ENCODE data around the gene OR2T33.
"Not testable (repeated sequence)": the region's sequence is repeated elsewhere in the genome, so short reads cannot be mapped to it uniquely, and the experiment has no call there.

The OR2T33 gene

DNA sequence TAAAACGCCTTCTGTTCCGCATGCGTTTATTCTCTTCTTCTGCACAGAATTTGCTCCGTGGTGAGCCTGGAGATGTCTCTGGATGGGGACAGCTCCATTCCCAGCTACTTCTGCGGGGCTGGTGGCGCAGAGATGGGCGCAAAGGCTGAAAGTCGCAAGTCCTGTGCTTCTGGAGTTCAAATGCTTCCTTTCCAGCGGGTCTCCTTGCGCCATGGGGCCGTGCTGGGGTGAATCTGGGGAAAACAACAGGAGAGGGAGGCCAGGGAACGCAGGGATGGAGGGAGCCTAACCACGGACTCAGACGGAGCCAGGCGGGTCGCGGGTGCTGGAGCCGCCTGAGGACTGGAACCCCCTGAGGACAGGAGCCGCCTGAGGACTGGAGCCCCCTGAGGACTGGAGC is 28.3 kb upstream of the OR2T33 start:
- Histone ChIP-seq H3K4me3 (replicated peaks; ENCODE audit: insufficient read depth, low read length) (no peak overlapping the region), H3K27ac (replicated peaks) (no peak overlapping the region), H3K27me3 (ENCODE audit: insufficient read depth, poor library complexity, severe bottlenecking) (no peaks in the 10 kb centered on the region)
- TF ChIP-seq POLR2AphosphoS5 (IDR thresholded peaks at IDR 0.05; ENCODE audit: low read depth) (no peak), SPI1 (IDR thresholded peaks at IDR 0.05; ENCODE audit: borderline replicate concordance, low read depth) (no peak), GABPA (IDR thresholded peaks at IDR 0.05; ENCODE audit: low read depth) (no peak)
- TF ChIP-seq, protein P1, sequence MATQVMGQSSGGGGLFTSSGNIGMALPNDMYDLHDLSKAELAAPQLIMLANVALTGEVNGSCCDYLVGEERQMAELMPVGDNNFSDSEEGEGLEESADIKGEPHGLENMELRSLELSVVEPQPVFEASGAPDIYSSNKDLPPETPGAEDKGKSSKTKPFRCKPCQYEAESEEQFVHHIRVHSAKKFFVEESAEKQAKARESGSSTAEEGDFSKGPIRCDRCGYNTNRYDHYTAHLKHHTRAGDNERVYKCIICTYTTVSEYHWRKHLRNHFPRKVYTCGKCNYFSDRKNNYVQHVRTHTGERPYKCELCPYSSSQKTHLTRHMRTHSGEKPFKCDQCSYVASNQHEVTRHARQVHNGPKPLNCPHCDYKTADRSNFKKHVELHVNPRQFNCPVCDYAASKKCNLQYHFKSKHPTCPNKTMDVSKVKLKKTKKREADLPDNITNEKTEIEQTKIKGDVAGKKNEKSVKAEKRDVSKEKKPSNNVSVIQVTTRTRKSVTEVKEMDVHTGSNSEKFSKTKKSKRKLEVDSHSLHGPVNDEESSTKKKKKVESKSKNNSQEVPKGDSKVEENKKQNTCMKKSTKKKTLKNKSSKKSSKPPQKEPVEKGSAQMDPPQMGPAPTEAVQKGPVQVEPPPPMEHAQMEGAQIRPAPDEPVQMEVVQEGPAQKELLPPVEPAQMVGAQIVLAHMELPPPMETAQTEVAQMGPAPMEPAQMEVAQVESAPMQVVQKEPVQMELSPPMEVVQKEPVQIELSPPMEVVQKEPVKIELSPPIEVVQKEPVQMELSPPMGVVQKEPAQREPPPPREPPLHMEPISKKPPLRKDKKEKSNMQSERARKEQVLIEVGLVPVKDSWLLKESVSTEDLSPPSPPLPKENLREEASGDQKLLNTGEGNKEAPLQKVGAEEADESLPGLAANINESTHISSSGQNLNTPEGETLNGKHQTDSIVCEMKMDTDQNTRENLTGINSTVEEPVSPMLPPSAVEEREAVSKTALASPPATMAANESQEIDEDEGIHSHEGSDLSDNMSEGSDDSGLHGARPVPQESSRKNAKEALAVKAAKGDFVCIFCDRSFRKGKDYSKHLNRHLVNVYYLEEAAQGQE (IDR thresholded peaks at IDR 0.05; ENCODE audit: insufficient replicate concordance, low read depth) = no peak
- TF ChIP-seq, protein P2, sequence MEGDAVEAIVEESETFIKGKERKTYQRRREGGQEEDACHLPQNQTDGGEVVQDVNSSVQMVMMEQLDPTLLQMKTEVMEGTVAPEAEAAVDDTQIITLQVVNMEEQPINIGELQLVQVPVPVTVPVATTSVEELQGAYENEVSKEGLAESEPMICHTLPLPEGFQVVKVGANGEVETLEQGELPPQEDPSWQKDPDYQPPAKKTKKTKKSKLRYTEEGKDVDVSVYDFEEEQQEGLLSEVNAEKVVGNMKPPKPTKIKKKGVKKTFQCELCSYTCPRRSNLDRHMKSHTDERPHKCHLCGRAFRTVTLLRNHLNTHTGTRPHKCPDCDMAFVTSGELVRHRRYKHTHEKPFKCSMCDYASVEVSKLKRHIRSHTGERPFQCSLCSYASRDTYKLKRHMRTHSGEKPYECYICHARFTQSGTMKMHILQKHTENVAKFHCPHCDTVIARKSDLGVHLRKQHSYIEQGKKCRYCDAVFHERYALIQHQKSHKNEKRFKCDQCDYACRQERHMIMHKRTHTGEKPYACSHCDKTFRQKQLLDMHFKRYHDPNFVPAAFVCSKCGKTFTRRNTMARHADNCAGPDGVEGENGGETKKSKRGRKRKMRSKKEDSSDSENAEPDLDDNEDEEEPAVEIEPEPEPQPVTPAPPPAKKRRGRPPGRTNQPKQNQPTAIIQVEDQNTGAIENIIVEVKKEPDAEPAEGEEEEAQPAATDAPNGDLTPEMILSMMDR (IDR thresholded peaks at IDR 0.05; ENCODE audit: insufficient read depth, low read length) = no peak
- DNase-seq (ENCODE audit: low read depth in 1 of 2, low spot score in 1 of 2) = no peak

DNA sequence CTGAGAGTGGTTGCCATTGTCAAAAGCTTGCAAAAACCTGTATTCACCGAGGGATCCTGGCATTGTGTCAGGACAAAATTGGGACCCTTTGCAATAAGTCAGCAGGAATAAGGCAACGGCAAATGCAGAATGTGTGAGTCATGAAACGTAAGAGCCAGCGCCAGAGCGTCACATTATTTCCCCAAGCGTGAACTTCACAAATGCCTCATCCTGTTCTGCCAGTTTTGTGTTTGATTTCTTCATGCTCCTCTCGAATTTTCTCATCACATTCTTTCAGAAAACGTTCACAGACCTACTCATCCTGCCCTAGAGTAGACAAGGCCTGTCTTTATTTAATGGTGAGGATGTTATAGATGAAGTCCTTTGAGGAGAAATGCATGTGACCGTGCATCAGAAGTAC is 27.9 kb upstream of the OR2T33 start:
- H3K27ac ChIP-seq (replicated peaks); H3K4me3 ChIP-seq (replicated peaks; ENCODE audit: insufficient read depth, low read length); H3K27me3 ChIP-seq (ENCODE audit: insufficient read depth, poor library complexity, severe bottlenecking); DNase-seq (ENCODE audit: low read depth in 1 of 2, low spot score in 1 of 2): not testable (repeated sequence)

DNA sequence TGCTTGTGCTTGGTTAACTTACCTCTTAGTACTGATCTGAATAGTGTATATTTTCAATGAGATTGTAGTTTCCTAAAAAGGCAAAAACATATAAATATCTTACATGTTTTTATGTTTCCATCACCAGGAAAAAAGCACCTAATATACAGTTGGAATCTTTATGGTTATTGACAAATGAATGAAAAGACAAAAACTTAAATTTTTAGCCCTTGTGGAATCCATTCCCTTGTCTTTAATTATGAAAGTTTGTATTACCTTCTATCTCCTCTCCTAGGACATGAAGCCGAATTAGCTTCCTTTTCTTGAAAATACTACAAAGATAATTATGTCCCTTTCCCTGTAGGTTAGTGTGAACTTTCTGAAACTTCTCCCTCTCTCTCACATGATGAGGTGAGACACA is 25.5 kb upstream of the OR2T33 start, which contains the start of gene OR2T12:
Gene OR2T12 (minus strand): TSS at position 101 of the 400 bp plus-strand sequence. CDS start 7,846 bp downstream, outside the sequence.
- H3K27ac ChIP-seq (replicated peaks) = no peak within 1 kb of the TSS
- DNase-seq (ENCODE audit: low read depth in 1 of 2, low spot score in 1 of 2) = no peak
- no peaks in the 10 kb centered on the region for H3K27me3 ChIP-seq (ENCODE audit: insufficient read depth, poor library complexity, severe bottlenecking)
- TF ChIP-seq, protein P1 (IDR thresholded peaks at IDR 0.05; ENCODE audit: insufficient replicate concordance, low read depth) = no peak
- TF ChIP-seq, protein P2 (IDR thresholded peaks at IDR 0.05; ENCODE audit: insufficient read depth, low read length) = no peak
- TF ChIP-seq SPI1 (IDR thresholded peaks at IDR 0.05; ENCODE audit: borderline replicate concordance, low read depth) (no peak), GABPA (IDR thresholded peaks at IDR 0.05; ENCODE audit: low read depth) (no peak), POLR2AphosphoS5 (IDR thresholded peaks at IDR 0.05; ENCODE audit: low read depth) (no peak)
- no peak within 1 kb of the TSS for H3K4me3 ChIP-seq (replicated peaks; ENCODE audit: insufficient read depth, low read length)

DNA sequence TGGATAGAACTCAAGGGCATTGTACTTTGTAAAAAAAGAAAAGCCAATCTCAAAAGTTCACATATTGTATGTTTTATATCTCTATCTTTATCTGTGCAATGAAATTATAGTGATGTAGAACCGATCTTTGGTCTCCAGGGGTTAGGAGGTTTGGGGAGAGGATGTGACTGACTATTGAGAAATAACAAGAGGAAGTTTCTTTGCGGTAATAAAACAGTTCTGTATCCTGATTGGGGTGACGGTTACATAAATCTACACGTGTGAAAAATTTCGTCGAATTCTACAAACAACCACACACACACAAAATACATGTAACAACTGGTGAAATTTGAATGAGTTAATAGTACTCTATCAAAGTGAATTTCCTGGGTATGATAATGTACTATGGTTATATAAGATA is 10.6 kb upstream of the OR2T33 start:
- H3K4me3 ChIP-seq (replicated peaks; ENCODE audit: insufficient read depth, low read length) = no peak overlapping the region
- TF ChIP-seq, protein P1 (IDR thresholded peaks at IDR 0.05; ENCODE audit: insufficient replicate concordance, low read depth) = no peak
- TF ChIP-seq, protein P2 (IDR thresholded peaks at IDR 0.05; ENCODE audit: insufficient read depth, low read length) = no peak
- TF ChIP-seq SPI1 (IDR thresholded peaks at IDR 0.05; ENCODE audit: borderline replicate concordance, low read depth) (peak; percentile 44; the same call in 1 of the 2 replicates), GABPA (IDR thresholded peaks at IDR 0.05; ENCODE audit: low read depth) (no peak), POLR2AphosphoS5 (IDR thresholded peaks at IDR 0.05; ENCODE audit: low read depth) (no peak)
- DNase-seq (ENCODE audit: low read depth in 1 of 2, low spot score in 1 of 2) = peak; percentile 35 to 49
- no peak overlapping the region for H3K27ac ChIP-seq (replicated peaks)
- H3K27me3 ChIP-seq (ENCODE audit: insufficient read depth, poor library complexity, severe bottlenecking) = no peaks in the 10 kb centered on the region

DNA sequence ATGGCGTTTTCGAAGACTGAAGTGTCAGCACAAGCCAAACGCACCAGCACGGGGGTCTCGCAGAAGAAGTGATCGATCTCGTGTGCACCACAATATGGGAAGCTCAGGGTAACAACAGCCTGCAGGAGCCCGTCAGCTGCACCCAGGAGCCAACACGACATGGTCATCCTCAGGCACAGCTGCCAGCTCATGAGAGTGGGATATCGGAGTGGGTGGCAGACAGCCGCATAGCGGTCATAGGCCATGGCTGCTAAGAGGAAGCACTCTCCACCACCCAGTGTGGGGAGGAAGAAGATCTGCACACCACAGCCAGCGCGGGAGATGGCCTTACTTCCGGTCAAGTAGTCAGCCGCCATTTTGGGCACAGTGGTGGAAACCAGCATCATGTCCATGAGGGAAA is 4.6 kb downstream of the OR2T33 start:
- not testable (repeated sequence) for H3K27ac ChIP-seq (replicated peaks); H3K4me3 ChIP-seq (replicated peaks; ENCODE audit: insufficient read depth, low read length); DNase-seq (ENCODE audit: low read depth in 1 of 2, low spot score in 1 of 2); H3K27me3 ChIP-seq (ENCODE audit: insufficient read depth, poor library complexity, severe bottlenecking)

All from HL-60 (cell line).